H1 (cell line): ENCODE results near the gene STAG1. TPM values are rescaled to one million over a fixed set of nuclear protein-coding genes. Genes with fewer than 3 reads are reported as not detected.

ENCODE experiments used
- CTCF ChIA-PET: fragments of 300-600 bp; sonication (Branson Sonifier 250); formaldehyde crosslinking; loops from one replicate; lab custom pipeline; 2021; ENCODE audit not compliant: partially characterized antibody; lab: Charles Lee
- POLR2A ChIA-PET: fragments of 300-600 bp; sonication (Branson Sonifier 250); formaldehyde crosslinking; loops from one replicate; lab custom pipeline; 2021; ENCODE audit warnings: inconsistent platforms; ENCODE audit not compliant: partially characterized antibody; lab: Charles Lee
- DNase-seq, 2 experiments: peaks; one replicate each; pipeline versions ENCODE4 v3.0.0 to v3.0.0-alpha.2; 2010 to 2022; ENCODE audit warnings: low spot score in 2 of 2, low read depth in 1 of 2, mixed read lengths in 1 of 2
- FAIRE-seq: peaks from 2 replicates; lab custom pipeline; 2011; peaks lifted over from hg19 to GRCh38; lab: Jason Lieb, UNC
- H2AFZ ChIP-seq: 2 replicates; pipeline ENCODE4 v1.8.1; 2012; ENCODE audit warnings: low read length, inconsistent platforms
- H2AK5ac ChIP-seq: 2 replicates; pipeline ENCODE4 v1.6.1; 2013; ENCODE audit warnings: low read depth, low read length
- H2BK120ac ChIP-seq: replicated peaks from 2 replicates; pipeline ENCODE3; 2013; ENCODE audit warnings: low read depth, low read length, inconsistent platforms
- H2BK12ac ChIP-seq: 2 replicates; pipeline ENCODE4 v1.6.1; 2013; ENCODE audit warnings: low read depth, low read length
- H2BK15ac ChIP-seq: 2 replicates; pipeline ENCODE4 v1.6.1; 2013; ENCODE audit warnings: low read length
- H2BK20ac ChIP-seq: 2 replicates; pipeline ENCODE4 v1.6.1; 2013; ENCODE audit warnings: low read length
- H2BK5ac ChIP-seq: 2 replicates; pipeline ENCODE4 v1.6.1; 2013; ENCODE audit warnings: low read depth, low read length
- H3K14ac ChIP-seq: 2 replicates; pipeline ENCODE4 v1.6.1; 2013; ENCODE audit warnings: inconsistent platforms; ENCODE audit not compliant: insufficient read length
- H3K18ac ChIP-seq: 2 replicates; pipeline ENCODE4 v1.6.1; 2013; ENCODE audit warnings: low read length; ENCODE audit errors: extremely low read depth
- H3K23ac ChIP-seq: 2 replicates; pipeline ENCODE4 v1.6.1; 2013; ENCODE audit warnings: inconsistent platforms; ENCODE audit not compliant: insufficient read length
- H3K23me2 ChIP-seq: 2 replicates; pipeline ENCODE4 v1.6.1; 2013; ENCODE audit warnings: low read depth, low read length
- H3K27ac ChIP-seq: 2 replicates; pipeline ENCODE4 v1.6.1; 2011; ENCODE audit warnings: low read depth, low read length, inconsistent platforms
- H3K27me3 ChIP-seq, 4 experiments: replicated peaks in 1 of 4; 1 replicate in 1 of 4; 2 replicates in 3 of 4; pipeline versions ENCODE4 v1.6.1 to v1.8.1; 2011 to 2013; ENCODE audit warnings: low read length in 3 of 4, mild to moderate bottlenecking in 3 of 4, inconsistent platforms in 2 of 4, mixed read lengths in 2 of 4, moderate library complexity in 1 of 4; ENCODE audit not compliant: control insufficient read depth in 3 of 4, insufficient read depth in 3 of 4; ENCODE audit errors: extremely low read depth in 1 of 4
- H3K36me3 ChIP-seq, 4 experiments: 2 replicates each; pipeline versions ENCODE4 v1.6.1 to v1.8.1; 2011 to 2013; ENCODE audit warnings: mild to moderate bottlenecking in 4 of 4, low read length in 3 of 4, moderate library complexity in 2 of 4, control low read depth in 1 of 4, inconsistent platforms in 1 of 4; ENCODE audit not compliant: insufficient read depth in 4 of 4, control insufficient read depth in 2 of 4
- H3K4ac ChIP-seq: replicated peaks from 2 replicates; pipeline ENCODE3; 2013; ENCODE audit warnings: low read length, low read depth, mixed read lengths, inconsistent platforms; ENCODE audit not compliant: insufficient read length
- H3K4me1 ChIP-seq, 4 experiments: replicated peaks in 1 of 4; 1 replicate in 1 of 4; 2 replicates in 3 of 4; pipeline versions ENCODE4 v1.6.1 to v1.8.1; 2011 to 2013; ENCODE audit warnings: low read length in 3 of 4, inconsistent platforms in 2 of 4, mixed read lengths in 1 of 4; ENCODE audit not compliant: insufficient read depth in 4 of 4, control insufficient read depth in 3 of 4
- H3K4me2 ChIP-seq, 2 experiments: 2 replicates each; pipeline versions ENCODE4 v1.6.1 to v1.8.1; 2011 to 2013; ENCODE audit warnings: low read depth in 2 of 2, low read length in 2 of 2, control low read depth in 1 of 2, inconsistent platforms in 1 of 2, mild to moderate bottlenecking in 1 of 2; ENCODE audit not compliant: insufficient read depth in 1 of 2
- H3K4me3 ChIP-seq, 4 experiments: fragments of 200-600, 300-600 bp in 1 of 4; sonication (generic), shearing (Covaris generic), sonication (Bioruptor Twin) in 1 of 4; 2 replicates each; pipeline versions ENCODE4 v1.5.1 to v1.8.1; 2011 to 2016; ENCODE audit warnings: low read length in 4 of 4, low read depth in 3 of 4, control low read depth in 2 of 4, inconsistent platforms in 2 of 4, mild to moderate bottlenecking in 2 of 4, mixed read lengths in 1 of 4, moderate library complexity in 1 of 4; ENCODE audit not compliant: insufficient read depth in 2 of 4; ENCODE audit errors: extremely low read depth in 1 of 4
- H3K56ac ChIP-seq: replicated peaks from 2 replicates; pipeline ENCODE3; 2013; ENCODE audit warnings: low read depth, mild to moderate bottlenecking, mixed read lengths, low read length, inconsistent platforms; ENCODE audit not compliant: insufficient read length
- H3K79me1 ChIP-seq: 2 replicates; pipeline ENCODE4 v1.6.1; 2013; ENCODE audit warnings: low read depth, low read length, control low read depth
- H3K79me2 ChIP-seq, 2 experiments: 2 replicates each; pipeline versions ENCODE4 v1.6.1 to v1.8.1; 2012 to 2013; ENCODE audit warnings: low read length in 2 of 2, mild to moderate bottlenecking in 2 of 2, inconsistent platforms in 1 of 2; ENCODE audit not compliant: insufficient read depth in 2 of 2, control insufficient read depth in 1 of 2
- H3K9ac ChIP-seq, 4 experiments: replicated peaks in 1 of 4; 1 replicate in 1 of 4; 2 replicates in 3 of 4; pipeline versions ENCODE4 v1.6.1 to v1.8.1; 2011 to 2013; ENCODE audit warnings: low read depth in 3 of 4, low read length in 3 of 4, control low read depth in 2 of 4, mild to moderate bottlenecking in 2 of 4, moderate library complexity in 2 of 4, inconsistent platforms in 1 of 4; ENCODE audit errors: extremely low read depth in 1 of 4
- H3K9me3 ChIP-seq, 2 experiments: 2 replicates each; pipeline versions ENCODE4 v1.6.1 to v1.8.1; 2012 to 2013; ENCODE audit warnings: mild to moderate bottlenecking in 2 of 2, moderate library complexity in 2 of 2, control low read depth in 1 of 2, inconsistent platforms in 1 of 2, low read depth in 1 of 2, low read length in 1 of 2, mixed read lengths in 1 of 2; ENCODE audit not compliant: insufficient read depth in 2 of 2
- H4K20me1 ChIP-seq, 2 experiments: replicated peaks in 1 of 2; 2 replicates each; pipeline versions ENCODE3 to v1.8.1; 2011 to 2013; ENCODE audit warnings: inconsistent platforms in 2 of 2, low read length in 2 of 2, mild to moderate bottlenecking in 1 of 2; ENCODE audit not compliant: insufficient read depth in 2 of 2, control insufficient read depth in 1 of 2
- H4K5ac ChIP-seq: 2 replicates; pipeline ENCODE4 v1.6.1; 2013; ENCODE audit warnings: low read length, low read depth, mixed read lengths, inconsistent platforms; ENCODE audit not compliant: insufficient read length
- H4K8ac ChIP-seq: 2 replicates; pipeline ENCODE4 v1.8.0; 2013; ENCODE audit warnings: mild to moderate bottlenecking, moderate library complexity, low read length, inconsistent platforms; ENCODE audit not compliant: insufficient read depth; ENCODE audit errors: extremely low read depth
- H4K91ac ChIP-seq: replicated peaks from 2 replicates; pipeline ENCODE3; 2013; ENCODE audit warnings: low read length, mixed read lengths, inconsistent platforms; ENCODE audit not compliant: insufficient read length
- BCL11A ChIP-seq, 2 experiments: IDR thresholded peaks; one replicate each; pipeline ENCODE4 v1.6.1; 2011; ENCODE audit warnings: low read depth in 2 of 2, low read length in 2 of 2, mild to moderate bottlenecking in 2 of 2
- CHD1 ChIP-seq: IDR thresholded peaks from 2 replicates; pipeline ENCODE4 v1.6.1; 2012; ENCODE audit warnings: low read depth, low read length, improper control_type of control experiment
- CHD2 ChIP-seq: IDR thresholded peaks from 2 replicates; pipeline ENCODE4 v1.6.1; 2012; ENCODE audit warnings: low read length, improper control_type of control experiment
- EP300 ChIP-seq, 2 experiments: IDR thresholded peaks; 1 replicate in 1 of 2; 2 replicates in 1 of 2; pipeline ENCODE4 v1.6.1; 2011 to 2012; ENCODE audit warnings: low read depth in 2 of 2, low read length in 2 of 2, mild to moderate bottlenecking in 2 of 2, borderline replicate concordance in 1 of 2, inconsistent platforms in 1 of 2, moderate library complexity in 1 of 2
- GTF2F1 ChIP-seq: IDR thresholded peaks from 2 replicates; pipeline ENCODE4 v1.6.1; 2012; ENCODE audit warnings: low read depth, low read length, improper control_type of control experiment, borderline replicate concordance
- KDM1A ChIP-seq: fragments of 200-600, 300-600 bp; sonication (generic); IDR thresholded peaks from 2 replicates; pipeline ENCODE4 v1.7.1; 2016; ENCODE audit warnings: mild to moderate bottlenecking, low read length, borderline replicate concordance
- KDM5A ChIP-seq: fragments of 200-600 bp; IDR thresholded peaks from 2 replicates; pipeline ENCODE4 v1.7.1; 2012; ENCODE audit warnings: mild to moderate bottlenecking, low read length, inconsistent platforms, mixed read lengths
- PHF8 ChIP-seq: fragments of 200-600 bp; sonication (generic); conservative IDR thresholded peaks from 2 replicates; pipeline ENCODE4 v1.7.1; 2012; ENCODE audit warnings: low read depth, mild to moderate bottlenecking, inconsistent platforms, low read length, moderate library complexity
- SP1 ChIP-seq: IDR thresholded peaks from 2 replicates; pipeline ENCODE4 v1.6.1; 2011; ENCODE audit warnings: low read depth, low read length
- SP2 ChIP-seq: IDR thresholded peaks from 2 replicates; pipeline ENCODE4 v1.6.1; 2012; ENCODE audit warnings: mild to moderate bottlenecking, low read length, inconsistent platforms
- SP4 ChIP-seq: IDR thresholded peaks from 2 replicates; pipeline ENCODE4 v1.6.1; 2012; ENCODE audit warnings: low read length, inconsistent platforms
- SRF ChIP-seq: IDR thresholded peaks from 2 replicates; pipeline ENCODE4 v1.6.1; 2011; ENCODE audit warnings: mild to moderate bottlenecking, low read depth, low read length, moderate library complexity
- SUZ12 ChIP-seq: fragments of 200-600 bp; sonication (generic); IDR thresholded peaks from 2 replicates; pipeline ENCODE4 v1.6.1; 2012; ENCODE audit warnings: mild to moderate bottlenecking, inconsistent platforms, low read length, moderate library complexity, mixed read lengths
- WGBS, 2 experiments: shearing (Covaris generic) in 1 of 2; methylation state at CpG; one replicate each; pipeline versions ENCODE4 v1.1.6 to v1.1.7; 2013 to 2015; ENCODE audit warnings: low lambda C conversion rate in 2 of 2, mixed read lengths in 2 of 2, inconsistent platforms in 1 of 2, low coverage in 1 of 2, missing lambda C conversion rate in 1 of 2; ENCODE audit not compliant: insufficient replicate concordance in 2 of 2, insufficient coverage in 1 of 2, insufficient read length in 1 of 2; ENCODE audit errors: extremely low coverage in 1 of 2, missing lambda C conversion rate in 1 of 2; 5-methylcytosine and 5-hydroxymethylcytosine counted together
- polyA plus RNA-seq, 7 experiments: library from polyadenylated mRNA; depleted of rRNA in 3 of 7; stranded (reverse) in 5 of 7; unstranded in 2 of 7; fragments of >200 nt in 5 of 7; fragments of 200-250 nt in 2 of 7; gene quantifications; 1 replicate in 5 of 7; 2 replicates in 1 of 7; 4 replicates in 1 of 7; pipeline versions ENCODE4 v1.2.1 to v1.2.3, GENCODE V29; 2011 to 2013; ENCODE audit warnings: missing spikeins in 2 of 7, mixed read lengths in 2 of 7
- total RNA-seq: library from RNA; stranded (reverse); fragmentation: NEBNext Ultra II Directional; extraction: Animal tissue kit (Norgen Biotek cat#: 25700); gene quantifications from 2 replicates; pipeline ENCODE4 v1.2.1, GENCODE V29; 2021

Gene STAG1
- total and polyA plus RNA-seq, 2 of the 8 experiments (the other 6 are each of a cell fraction or from before 2014, with no cell fraction given) = 4.6 to 23.4 TPM

DNA sequence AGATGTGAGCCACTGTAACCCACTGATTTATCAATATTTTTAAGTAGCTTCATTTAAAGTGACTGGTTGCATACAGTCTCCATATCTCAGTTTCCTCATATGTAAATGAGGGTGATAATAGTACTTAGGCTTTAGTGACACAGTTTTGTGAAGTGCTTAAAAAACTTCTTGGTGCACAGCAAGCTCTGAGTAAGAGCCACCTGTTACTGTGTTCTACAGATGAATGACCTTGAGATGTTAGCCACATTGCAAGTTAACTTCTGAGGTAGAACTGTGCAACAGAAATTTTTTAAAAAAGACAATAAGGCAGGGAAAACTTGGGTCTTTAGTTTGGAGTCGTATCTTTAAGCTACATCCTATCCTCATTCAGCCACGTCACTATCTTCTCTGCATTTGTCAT, 458.9 kb downstream of the STAG1 start:
- no peaks in the 10 kb centered on the region for H3K79me1 ChIP-seq
- no peak overlapping the region for H2AK5ac ChIP-seq
- no peaks in the 10 kb centered on the region; a peak in 1 of 4 replicates for H3K79me2 ChIP-seq
- no peaks in the 10 kb centered on the region for H4K20me1 ChIP-seq
- H3K9me3 ChIP-seq = no peaks in the 10 kb centered on the region
- no peak overlapping the region for H3K18ac ChIP-seq
- no peak overlapping the region for H4K5ac ChIP-seq
- H3K4me3 ChIP-seq = no peak overlapping the region
- no peak overlapping the region for H2AFZ ChIP-seq
- no peak overlapping the region for H2BK120ac ChIP-seq
- H3K27me3 ChIP-seq = no peaks in the 10 kb centered on the region
- peaks cover 0 to 6% (median 2%) of the 10 kb centered on the region in 4 experiments; a peak in 4 of 8 replicates for H3K36me3 ChIP-seq
- H3K4me2 ChIP-seq = no peak overlapping the region
- H2BK12ac ChIP-seq = no peak overlapping the region
- no peak overlapping the region for H3K27ac ChIP-seq
- no peak overlapping the region for H4K8ac ChIP-seq
- no peak overlapping the region for H2BK5ac ChIP-seq
- no peak overlapping the region for H3K9ac ChIP-seq
- H2BK15ac ChIP-seq = no peak overlapping the region
- H3K23me2 ChIP-seq = no peaks in the 10 kb centered on the region
- no peak overlapping the region for H3K14ac ChIP-seq
- FAIRE-seq (no peak), DNase-seq (no peak)
- CTCF ChIA-PET = interaction anchor here (0.7 to 1.9 kb wide), 2 partner anchors 11 to 13 kb away, joined by 4 to 5 read pairs; no protein-coding TSS in a partner anchor
- peaks cover 0 to 9% (median 6%) of the 10 kb centered on the region in 4 experiments; a peak in 5 of 7 replicates for H3K4me1 ChIP-seq
- no peak overlapping the region for H3K23ac ChIP-seq
- no peak overlapping the region for H4K91ac ChIP-seq
- H3K4ac ChIP-seq = no peak overlapping the region
- POLR2A ChIA-PET = no interaction called here
- H3K56ac ChIP-seq = no peak overlapping the region
- WGBS, 2 experiments = 94% methylated on average over 2 of the region's 2 CpGs; no CpG with 5 or more reads in 1 of the 2 experiments
- no peak overlapping the region for H2BK20ac ChIP-seq
- TF ChIP-seq CHD1 = no peak
- TF ChIP-seq GTF2F1 = no peak
- TF ChIP-seq SP1 = no peak
- TF ChIP-seq PHF8 = no peak
- TF ChIP-seq SP4 = no peak
- no peak for TF ChIP-seq BCL11A (IDR thresholded peaks at IDR 0.05; ENCODE audit: low read depth in 2 of 2, low read length in 2 of 2)
- no peak for TF ChIP-seq SUZ12
- no peak for TF ChIP-seq KDM5A
- TF ChIP-seq SP2 = no peak
- no peak for TF ChIP-seq CHD2
- TF ChIP-seq KDM1A = no peak
- TF ChIP-seq EP300 (IDR thresholded peaks at IDR 0.05; ENCODE audit: borderline replicate concordance in 1 of 2, low read depth in 2 of 2, low read length in 2 of 2) = no peak
- TF ChIP-seq SRF = no peak
